Pancreas (tissue), 10 donors: ENCODE results near the gene TBC1D9. TPM values are rescaled to one million over a fixed set of nuclear protein-coding genes. Genes with fewer than 3 reads are reported as not detected.

Experiments
- ATAC-seq, 4 donors: fragments of 200-7000 bp; cut with Tn5 transposase; one replicate each; pipeline versions ENCODE4 v1.8.0 to v1.9.1; 2020; ENCODE audit warnings: mild to moderate bottlenecking in 4 of 4, moderate library complexity in 4 of 4
- DNase-seq, 6 donors: peaks; one replicate each; pipeline ENCODE4 v3.0.0-alpha.2; 2020
- FAIRE-seq: peaks from 2 replicates; lab custom pipeline; 2012; peaks lifted over from hg19 to GRCh38; lab: Jason Lieb, UNC
- H3K27ac ChIP-seq, 4 donors: fragments of 200-600 bp; sonication (generic); 1 replicate in 3 of 4; 2 replicates in 1 of 4; pipeline versions ENCODE4 v1.5.0 to v1.8.0; 2020
- H3K27me3 ChIP-seq, 4 donors: fragments of 200-600 bp; one replicate each; pipeline ENCODE4 v1.8.0; 2021
- H3K36me3 ChIP-seq, 3 donors: fragments of 200-600 bp; sonication (generic) in 1 of 3; one replicate each; pipeline versions ENCODE4 v1.5.0 to v1.8.0; 2020 to 2021
- H3K4me1 ChIP-seq, 3 donors: fragments of 200-600 bp; one replicate each; pipeline ENCODE4 v1.8.0; 2021
- H3K4me3 ChIP-seq, 4 donors: fragments of 200-600 bp; sonication (generic) in 2 of 4; one replicate each; pipeline versions ENCODE4 v1.5.0 to v1.8.0; 2020 to 2021
- H3K9me3 ChIP-seq, 4 donors: fragments of 200-600 bp; one replicate each; pipeline ENCODE4 v1.8.0; 2021
- CTCF ChIP-seq, 4 donors: fragments of 200-600 bp; sonication (generic) in 3 of 4; IDR thresholded peaks; one replicate each; pipeline versions ENCODE4 v1.5.0 to v1.8.0; 2021; ENCODE audit warnings: antibody characterized with exemption in 4 of 4
- WGBS, 2 donors: extraction: QIAGEN DNeasy Blood & Tissue Kit; methylation state at CpG; one replicate each; pipeline ENCODE4 v1.1.7; 2013; 5-methylcytosine and 5-hydroxymethylcytosine counted together
- intact Hi-C, 3 donors: fragments of 100-400 bp; cut with DNase I; formaldehyde crosslinking; loops; one replicate each; pipeline versions ENCODE4 v1.11.1 to v1.14.2; 2022
- polyA plus RNA-seq, 2 donors: library from polyadenylated mRNA; stranded (reverse); fragments of 200-250 nt; gene quantifications; one replicate each; pipeline ENCODE4 v1.2.3, GENCODE V29; 2013
- total RNA-seq, 6 donors: library from RNA; stranded (reverse); fragmentation: NEBNext Ultra II Directional in 4 of 6; extraction: Animal tissue kit (Norgen Biotek cat#: 25700) in 4 of 6; gene quantifications; one replicate each; pipeline versions ENCODE4 v1.2.1 to v1.2.4, GENCODE V29; 2021 to 2023
- donor health status: healthy with polysubstance abuse.
- donor health status: DM: no; HTN: no; CAD: no; lungs with moderate emphysema.
- donor health status: DM: no; HTN: no; CAD: no.
- donor health status: control.
- donor health status: control.
- donor health status: Bipolar disorder and iron deficiency.
- donor health status: DM: yes; HTN: yes; CAD: no.
- donor health status: DM: no; HTN: no; CAD: no.
- donor health status: DM: no; HTN: no; CAD: no.
- donor health status: DM: yes; HTN: yes; CAD: no.

The TBC1D9 gene
- total and polyA plus RNA-seq, 8 donors, result 5.3 to 17.9 (median 9.8) TPM

GRCh38 chr4:140661550-140661949, 94.6 kb downstream of the TBC1D9 start:
- Histone ChIP-seq H3K27me3 (no peaks in the 10 kb centered on the region), H3K27ac (no peak overlapping the region), H3K4me3 (no peak overlapping the region), H3K9me3 (no peaks in the 10 kb centered on the region), H3K36me3 (peaks cover 0 to 33% (median 6%) of the 10 kb centered on the region in 3 donors), H3K4me1 (no peaks in the 10 kb centered on the region)
- no peak for TF ChIP-seq CTCF (IDR thresholded peaks at IDR 0.05)
- FAIRE-seq (no peak), ATAC-seq (no peak), DNase-seq (no peak)
- WGBS, 2 donors, result 51 to 72% methylated on average over 1 of the region's 1 CpG
- intact Hi-C loops, result no loop called here

- FAIRE-seq (no peak), ATAC-seq (no peak), DNase-seq (no peak)
- no peaks in the 10 kb centered on the region for H3K4me1 ChIP-seq
- H3K27ac ChIP-seq, result no peak overlapping the region
- no peaks in the 10 kb centered on the region for H3K9me3 ChIP-seq
- H3K4me3 ChIP-seq, result no peak overlapping the region
- TF ChIP-seq CTCF (IDR thresholded peaks at IDR 0.05), result no peak
- intact Hi-C loops, result no loop called here
- H3K27me3 ChIP-seq, result no peaks in the 10 kb centered on the region
- peaks cover 0 to 40% (median 6%) of the 10 kb centered on the region in 3 donors for H3K36me3 ChIP-seq
- 94 to 95% methylated on average over 6 of the region's 6 CpGs for WGBS, 2 donors
These were observed 96.1 kb downstream of the TBC1D9 start for GRCh38 chr4:140659943-140660700.

- WGBS, 2 donors, result 87 to 91% methylated on average over 1 of the region's 1 CpG
- no peak overlapping the region for H3K27ac ChIP-seq
- intact Hi-C loops, result no loop called here
These were observed 101.7 kb downstream of the TBC1D9 start for GRCh38 chr4:140654495-140654814.

GRCh38 chr4:140653718-140654494, 102.3 kb downstream of the TBC1D9 start:
- TF ChIP-seq CTCF (IDR thresholded peaks at IDR 0.05), result no peak
- H3K4me1 ChIP-seq, result no peaks in the 10 kb centered on the region
- WGBS, 2 donors, result 69 to 71% methylated on average over 8 of the region's 8 CpGs
- FAIRE-seq (no peak), ATAC-seq (peak in 2 of 4 donors; percentile 25 to 60), DNase-seq (no peak)
- H3K27me3 ChIP-seq, result no peaks in the 10 kb centered on the region
- no peak overlapping the region for H3K27ac ChIP-seq
- H3K36me3 ChIP-seq, result peaks cover 0 to 28% (median 4%) of the 10 kb centered on the region in 3 donors
- no peak overlapping the region for H3K4me3 ChIP-seq
- H3K9me3 ChIP-seq, result no peaks in the 10 kb centered on the region
- intact Hi-C loops, result no loop called here

More at GRCh38 chr4:140654495-140654814, 101.7 kb downstream of the TBC1D9 start:
- H3K4me3 ChIP-seq, result no peak overlapping the region
- FAIRE-seq, result no peak
- ATAC-seq, result no peak
- H3K4me1 ChIP-seq, result no peaks in the 10 kb centered on the region
- TF ChIP-seq CTCF (IDR thresholded peaks at IDR 0.05), result no peak
- peaks cover 0 to 34% (median 6%) of the 10 kb centered on the region in 3 donors for H3K36me3 ChIP-seq
- no peaks in the 10 kb centered on the region for H3K27me3 ChIP-seq
- DNase-seq, result no peak
- H3K9me3 ChIP-seq, result no peaks in the 10 kb centered on the region
